ENCODE data around the gene COL25A1. TPM values are rescaled to one million over a fixed set of nuclear protein-coding genes. Genes with fewer than 3 reads are reported as not detected.
A peak's percentile ranks its signal among the peaks of the same experiment; 100 is the strongest.

Gene COL25A1
- total RNA-seq, 4 donors from 2014 or later: 2.5 TPM; not detected in 3

DNA sequence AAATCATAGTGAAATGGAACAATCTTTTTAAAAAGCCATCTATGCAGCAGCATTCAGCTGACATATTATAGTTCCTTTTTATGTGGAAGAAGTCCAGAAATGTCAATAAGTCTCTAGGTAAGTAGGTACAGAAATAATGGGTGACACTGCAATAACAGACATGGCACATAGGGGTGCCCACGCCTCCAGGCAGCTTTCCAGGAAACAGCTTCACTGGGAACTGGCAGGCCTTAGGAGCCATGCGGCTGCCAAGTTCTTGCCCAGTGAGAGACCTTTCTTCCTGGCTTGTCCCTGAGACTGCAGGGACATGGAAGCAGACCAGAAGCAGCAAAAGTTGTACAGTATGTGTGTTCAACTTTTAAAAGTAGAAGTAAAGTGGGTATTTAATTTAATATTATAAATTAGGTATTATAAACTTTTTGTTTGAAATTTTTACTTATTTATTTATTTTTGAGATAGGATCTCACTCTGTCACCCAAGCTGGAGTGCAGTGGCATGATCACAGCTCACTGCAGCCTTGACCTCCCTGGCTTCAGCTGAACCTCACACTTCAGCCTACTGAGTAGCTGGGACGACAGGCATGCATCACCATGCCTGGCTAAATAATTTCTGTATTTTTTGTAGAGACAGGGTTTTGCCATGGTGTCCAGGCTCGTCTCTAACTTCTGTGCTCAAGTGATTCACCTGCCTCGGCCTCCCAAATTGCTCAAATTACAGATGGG is 527.5 kb downstream of the COL25A1 start:
- H3K27me3 ChIP-seq: no peaks in the 10 kb centered on the region
- no peak overlapping the region for H3K4me3 ChIP-seq
- H3K4me1 ChIP-seq: no peaks in the 10 kb centered on the region
- H3K36me3 ChIP-seq: no peaks in the 10 kb centered on the region
- no peaks in the 10 kb centered on the region for H3K9me3 ChIP-seq
- DNase-seq: no peak
- no peak overlapping the region for H3K27ac ChIP-seq
- TF ChIP-seq, protein P1, sequence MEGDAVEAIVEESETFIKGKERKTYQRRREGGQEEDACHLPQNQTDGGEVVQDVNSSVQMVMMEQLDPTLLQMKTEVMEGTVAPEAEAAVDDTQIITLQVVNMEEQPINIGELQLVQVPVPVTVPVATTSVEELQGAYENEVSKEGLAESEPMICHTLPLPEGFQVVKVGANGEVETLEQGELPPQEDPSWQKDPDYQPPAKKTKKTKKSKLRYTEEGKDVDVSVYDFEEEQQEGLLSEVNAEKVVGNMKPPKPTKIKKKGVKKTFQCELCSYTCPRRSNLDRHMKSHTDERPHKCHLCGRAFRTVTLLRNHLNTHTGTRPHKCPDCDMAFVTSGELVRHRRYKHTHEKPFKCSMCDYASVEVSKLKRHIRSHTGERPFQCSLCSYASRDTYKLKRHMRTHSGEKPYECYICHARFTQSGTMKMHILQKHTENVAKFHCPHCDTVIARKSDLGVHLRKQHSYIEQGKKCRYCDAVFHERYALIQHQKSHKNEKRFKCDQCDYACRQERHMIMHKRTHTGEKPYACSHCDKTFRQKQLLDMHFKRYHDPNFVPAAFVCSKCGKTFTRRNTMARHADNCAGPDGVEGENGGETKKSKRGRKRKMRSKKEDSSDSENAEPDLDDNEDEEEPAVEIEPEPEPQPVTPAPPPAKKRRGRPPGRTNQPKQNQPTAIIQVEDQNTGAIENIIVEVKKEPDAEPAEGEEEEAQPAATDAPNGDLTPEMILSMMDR (IDR thresholded peaks at IDR 0.05): no peak
- TF ChIP-seq POLR2A (IDR thresholded peaks at IDR 0.05): no peak

DNA sequence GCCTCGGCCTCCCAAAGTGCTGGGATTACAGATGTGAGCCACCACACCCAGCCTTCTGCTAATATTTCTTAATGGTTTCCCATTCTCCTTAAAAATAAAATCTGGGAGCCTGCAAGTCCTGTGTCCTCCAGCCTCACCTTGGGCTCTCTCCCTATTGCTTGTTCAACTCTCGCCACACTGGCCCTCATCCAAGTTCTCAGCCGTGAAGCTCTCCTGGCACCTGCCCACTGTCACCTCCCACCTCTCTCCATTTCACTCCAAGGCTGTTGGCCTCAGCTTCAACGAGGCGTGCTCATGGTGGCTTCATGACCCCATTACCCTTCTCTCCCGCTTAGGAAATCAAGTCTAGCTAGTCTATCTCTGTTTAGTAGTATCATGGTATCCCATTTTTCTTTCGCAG is 530.1 kb downstream of the COL25A1 start:
- H3K36me3 ChIP-seq: no peaks in the 10 kb centered on the region
- H3K9me3 ChIP-seq: no peaks in the 10 kb centered on the region
- TF ChIP-seq, protein P1 (IDR thresholded peaks at IDR 0.05): no peak
- no peak for TF ChIP-seq POLR2A (IDR thresholded peaks at IDR 0.05)
- no peaks in the 10 kb centered on the region for H3K27me3 ChIP-seq
- no peak overlapping the region for H3K4me3 ChIP-seq
- DNase-seq: no peak
- H3K27ac ChIP-seq: no peak overlapping the region
- no peaks in the 10 kb centered on the region for H3K4me1 ChIP-seq

DNA sequence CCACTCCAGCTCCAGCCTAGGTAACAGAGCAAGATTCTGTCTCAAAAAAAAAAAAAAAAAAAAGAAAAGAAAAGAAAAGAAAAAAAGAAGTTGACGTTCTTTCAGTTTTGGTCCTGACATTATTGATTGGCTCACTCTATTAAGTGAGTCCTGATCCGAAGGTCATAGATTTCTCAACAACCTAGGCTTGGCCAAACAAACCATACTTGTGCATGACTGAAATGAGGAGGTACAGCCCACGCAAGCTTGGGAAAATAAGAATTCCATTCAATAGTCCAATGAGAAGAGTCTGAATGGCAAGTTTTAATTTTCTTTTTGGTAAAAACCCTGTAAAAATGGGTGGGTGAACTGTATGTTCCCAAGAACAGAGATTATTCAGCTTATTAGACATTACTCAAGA is 536.4 kb downstream of the COL25A1 start:
- Histone ChIP-seq H3K27ac (no peak overlapping the region), H3K36me3 (no peaks in the 10 kb centered on the region), H3K4me1 (peaks cover 0 to 12% (median 1%) of the 10 kb centered on the region in 4 donors), H3K9me3 (no peaks in the 10 kb centered on the region), H3K4me3 (no peak overlapping the region), H3K27me3 (no peaks in the 10 kb centered on the region)
- TF ChIP-seq, protein P1 (IDR thresholded peaks at IDR 0.05): no peak
- no peak for TF ChIP-seq POLR2A (IDR thresholded peaks at IDR 0.05)
- no peak for DNase-seq

DNA sequence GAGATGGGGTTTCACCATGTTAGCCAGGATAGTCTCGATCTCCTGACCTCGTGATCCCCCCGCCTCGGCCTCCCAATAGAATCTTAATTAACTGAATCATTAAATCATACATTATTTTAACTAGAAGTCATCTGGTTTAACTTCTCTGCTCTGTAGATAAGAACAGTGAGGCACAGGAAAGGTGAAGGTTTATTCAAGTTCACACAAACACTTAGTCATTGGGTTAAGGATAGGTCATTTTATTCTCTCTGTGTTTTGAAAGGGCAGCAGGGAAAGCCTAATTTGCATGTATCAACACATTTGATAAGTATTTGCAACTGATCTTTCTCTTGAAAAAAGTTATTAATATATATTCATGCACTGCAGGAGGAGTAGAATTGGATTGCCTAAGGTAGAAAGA is 538.5 kb downstream of the COL25A1 start:
- no peaks in the 10 kb centered on the region for H3K9me3 ChIP-seq
- H3K27ac ChIP-seq: no peak overlapping the region
- H3K4me1 ChIP-seq: peaks cover 0 to 12% (median 1%) of the 10 kb centered on the region in 4 donors
- TF ChIP-seq, protein P1 (IDR thresholded peaks at IDR 0.05): no peak
- TF ChIP-seq POLR2A (IDR thresholded peaks at IDR 0.05): no peak
- H3K27me3 ChIP-seq: no peaks in the 10 kb centered on the region
- no peak for DNase-seq
- no peak overlapping the region for H3K4me3 ChIP-seq
- no peaks in the 10 kb centered on the region for H3K36me3 ChIP-seq

DNA sequence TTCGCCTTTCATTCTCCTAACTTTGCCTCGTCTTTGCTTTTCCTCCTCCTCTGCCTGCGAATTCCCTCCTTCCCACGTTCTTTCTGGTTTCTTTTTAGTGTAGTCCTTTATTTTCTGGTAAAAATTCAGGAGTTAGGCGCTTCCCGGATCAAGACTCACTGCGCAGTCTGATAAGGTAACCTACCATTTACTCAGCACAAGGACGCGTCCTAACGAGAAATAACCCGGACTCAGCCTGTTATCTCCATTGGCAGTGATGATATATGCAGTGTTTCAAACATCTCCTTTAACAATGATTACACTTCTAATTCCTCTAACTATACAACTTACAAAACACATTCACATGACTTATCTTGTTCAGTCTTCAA is 539.2 kb downstream of the COL25A1 start:
- H3K4me3 ChIP-seq: peak overlapping the region; percentile 23 to 56 (median 39)

More for the DNA sequence above, 539.2 kb downstream of the COL25A1 start:
- Histone ChIP-seq H3K4me1 (peaks cover 0 to 12% (median 1%) of the 10 kb centered on the region in 4 donors), H3K27me3 (no peaks in the 10 kb centered on the region), H3K36me3 (no peaks in the 10 kb centered on the region), H3K9me3 (no peaks in the 10 kb centered on the region), H3K27ac (no peak overlapping the region)
- TF ChIP-seq, protein P1 (IDR thresholded peaks at IDR 0.05): no peak
- TF ChIP-seq POLR2A (IDR thresholded peaks at IDR 0.05): no peak
- no peak for DNase-seq
